AG04450 (cell line): ENCODE data around the gene HERC3. TPM values are rescaled to one million over a fixed set of nuclear protein-coding genes. Genes with fewer than 3 reads are reported as not detected.

Experiments
- CTCF ChIA-PET: fragments of 300-600, 350-600 bp; formaldehyde crosslinking; extraction: SDS; loops from one replicate; lab custom pipeline; 2022; ENCODE audit warnings: antibody characterized with exemption, inconsistent platforms; lab: Charles Lee
- POLR2A ChIA-PET: fragments of 350-600 bp; formaldehyde crosslinking; extraction: SDS; loops from one replicate; lab custom pipeline; 2021; ENCODE audit warnings: antibody characterized with exemption, inconsistent platforms; lab: Yijun Ruan, JAX
- DNase-seq: peaks from one replicate; pipeline ENCODE4 v3.0.0-alpha.2; 2011; ENCODE audit warnings: low read depth, low spot score
- H3K27ac ChIP-seq: one replicate; pipeline ENCODE4 v1.5.1; 2012; ENCODE audit warnings: low read depth, low read length, control low read depth
- H3K27me3 ChIP-seq: one replicate; pipeline ENCODE4 v1.6.0; 2012; ENCODE audit warnings: low read length; ENCODE audit not compliant: control insufficient read depth, insufficient read depth
- H3K4me3 ChIP-seq: 2 replicates; pipeline ENCODE4 v1.5.1; 2011; ENCODE audit warnings: mild to moderate bottlenecking, low read depth, low read length, control low read depth
- H3K9me3 ChIP-seq: 2 replicates; pipeline ENCODE4 v1.5.1; 2012; ENCODE audit warnings: low read length; ENCODE audit not compliant: control insufficient read depth, insufficient read depth
- CTCF ChIP-seq: IDR thresholded peaks from 2 replicates; pipeline ENCODE4 v1.5.1; 2011; ENCODE audit warnings: low read depth, low read length, control low read depth, inconsistent platforms
- polyA plus RNA-seq: library from polyadenylated mRNA; depleted of rRNA; stranded (reverse); fragments of >200 nt; gene quantifications from 2 replicates; pipeline ENCODE4 v1.2.3, GENCODE V29; 2011

HERC3 gene
- polyA plus RNA-seq, 1 experiment, result 10.3 TPM

GRCh38 chr4:88713782-88714181 is 121.5 kb downstream of the HERC3 start:
- H3K4me3 ChIP-seq, result no peak overlapping the region
- H3K27me3 ChIP-seq, result no peaks in the 10 kb centered on the region
- peaks cover 5% of the 10 kb centered on the region; the same call in 1 of the 2 replicates for H3K9me3 ChIP-seq
- ChIA-PET POLR2A (no interaction called here), CTCF (no interaction called here)
- TF ChIP-seq CTCF, result no peak
- no peak overlapping the region for H3K27ac ChIP-seq
- DNase-seq, result no peak

GRCh38 chr4:88718098-88718497 is 125.8 kb downstream of the HERC3 start:
- Histone ChIP-seq H3K9me3 (peaks cover 5% of the 10 kb centered on the region; the same call in 1 of the 2 replicates), H3K27ac (no peak overlapping the region), H3K27me3 (no peaks in the 10 kb centered on the region), H3K4me3 (no peak overlapping the region)
- TF ChIP-seq CTCF, result no peak
- POLR2A ChIA-PET, result no interaction called here
- CTCF ChIA-PET, result interaction anchor here (3.1 kb wide), 1 partner anchor 11 kb away, joined by 9 read pairs; no protein-coding TSS in a partner anchor
- no peak for DNase-seq

- CTCF ChIA-PET, result no interaction called here
- POLR2A ChIA-PET, result no interaction called here
Observed at GRCh38 chr4:88719381-88719780, 127.1 kb downstream of the HERC3 start.

GRCh38 chr4:88720451-88721428 is 128.5 kb downstream of the HERC3 start:
- CTCF ChIA-PET, result no interaction called here
- POLR2A ChIA-PET, result no interaction called here
- no peak overlapping the region for H3K4me3 ChIP-seq
- no peak for TF ChIP-seq CTCF
- peaks cover 5% of the 10 kb centered on the region; the same call in 1 of the 2 replicates for H3K9me3 ChIP-seq
- H3K27ac ChIP-seq, result no peak overlapping the region
- no peaks in the 10 kb centered on the region for H3K27me3 ChIP-seq
- DNase-seq, result no peak

More at GRCh38 chr4:88719381-88719780, 127.1 kb downstream of the HERC3 start:
- Histone ChIP-seq H3K9me3 (peaks cover 5% of the 10 kb centered on the region; the same call in 1 of the 2 replicates), H3K4me3 (no peak overlapping the region), H3K27ac (no peak overlapping the region), H3K27me3 (no peaks in the 10 kb centered on the region)
- TF ChIP-seq CTCF, result no peak
- no peak for DNase-seq

- H3K9me3 ChIP-seq, result peaks cover 5% of the 10 kb centered on the region; the same call in 1 of the 2 replicates
- H3K4me3 ChIP-seq, result no peak overlapping the region
- TF ChIP-seq CTCF, result no peak
- ChIA-PET POLR2A (no interaction called here), CTCF (no interaction called here)
- H3K27ac ChIP-seq, result no peak overlapping the region
- no peak for DNase-seq
- H3K27me3 ChIP-seq, result no peaks in the 10 kb centered on the region
Observed at GRCh38 chr4:88722276-88722780, 130.0 kb downstream of the HERC3 start.
